DND-41 (cell line): ENCODE results near the gene BAZ1A.

ENCODE experiments used
- ATAC-seq: fragments of 200-7000 bp; cut with Tn5 transposase; 3 replicates; pipeline ENCODE4 v1.9.1; 2021; ENCODE audit warnings: low read depth; ENCODE audit not compliant: insufficient read depth
- DNase-seq: peaks from one replicate; pipeline ENCODE4 v3.0.0-alpha.2; 2020
- H2AFZ ChIP-seq: 2 replicates; pipeline ENCODE4 v1.6.0; 2012; ENCODE audit warnings: low read depth, low read length
- H3K27ac ChIP-seq: 2 replicates; pipeline ENCODE4 v1.5.1; 2012; ENCODE audit warnings: low read length, inconsistent platforms
- H3K27me3 ChIP-seq: fragments of 200-600 bp; sonication (generic); 2 replicates; pipeline ENCODE4 v1.6.0; 2012; ENCODE audit warnings: low read length, mild to moderate bottlenecking, inconsistent platforms; ENCODE audit not compliant: insufficient read depth, poor library complexity
- H3K36me3 ChIP-seq: 2 replicates; pipeline ENCODE4 v1.5.1; 2012; ENCODE audit warnings: low read length, inconsistent platforms; ENCODE audit not compliant: insufficient read depth
- H3K4me1 ChIP-seq: 2 replicates; pipeline ENCODE4 v1.5.1; 2012; ENCODE audit warnings: mild to moderate bottlenecking, low read length; ENCODE audit not compliant: insufficient read depth
- H3K4me2 ChIP-seq: 2 replicates; pipeline ENCODE4 v1.6.0; 2012; ENCODE audit warnings: mild to moderate bottlenecking, moderate library complexity, low read length, inconsistent platforms; ENCODE audit not compliant: insufficient read depth
- H3K4me3 ChIP-seq, 2 experiments: fragments of 200-600 bp in 1 of 2; shearing (Covaris generic) in 1 of 2; 2 replicates each; pipeline ENCODE4 v1.5.1; 2012 to 2016; ENCODE audit warnings: inconsistent platforms in 2 of 2, low read length in 2 of 2, mild to moderate bottlenecking in 2 of 2, low read depth in 1 of 2, moderate library complexity in 1 of 2
- H3K79me2 ChIP-seq: 2 replicates; pipeline ENCODE4 v1.6.0; 2012; ENCODE audit warnings: low read length, inconsistent platforms; ENCODE audit not compliant: insufficient read depth
- H3K9ac ChIP-seq: 2 replicates; pipeline ENCODE4 v1.6.0; 2012; ENCODE audit warnings: low read depth, mild to moderate bottlenecking, inconsistent platforms, low read length, moderate library complexity
- H3K9me3 ChIP-seq: 2 replicates; pipeline ENCODE4 v1.5.1; 2012; ENCODE audit warnings: low read length, moderate library complexity, mild to moderate bottlenecking, inconsistent platforms; ENCODE audit not compliant: insufficient read depth, severe bottlenecking
- H4K20me1 ChIP-seq: 2 replicates; pipeline ENCODE4 v1.6.0; 2012; ENCODE audit warnings: low read length; ENCODE audit not compliant: insufficient read depth
- EZH2 ChIP-seq: IDR thresholded peaks from 3 replicates; pipeline ENCODE4 v1.6.1; 2012; ENCODE audit warnings: borderline replicate concordance, low read depth, mild to moderate bottlenecking, moderate library complexity, low read length, inconsistent platforms; ENCODE audit not compliant: severe bottlenecking
- TF ChIP-seq, protein P1 (sequence below): IDR thresholded peaks from 2 replicates; pipeline ENCODE4 v1.5.1; 2012; ENCODE audit warnings: borderline replicate concordance, low read length, moderate library complexity, mild to moderate bottlenecking; ENCODE audit not compliant: poor library complexity, severe bottlenecking; ENCODE audit errors: extremely low read depth

BAZ1A gene

GRCh38 chr14:34711796-34712712, 163.1 kb downstream of the BAZ1A start:
- no peaks in the 10 kb centered on the region for H4K20me1 ChIP-seq
- peaks cover 9% of the 10 kb centered on the region for H3K79me2 ChIP-seq
- no peak overlapping the region for H3K27ac ChIP-seq
- no peak overlapping the region for H2AFZ ChIP-seq
- no peak for ATAC-seq
- H3K27me3 ChIP-seq = no peaks in the 10 kb centered on the region
- peaks cover 10% of the 10 kb centered on the region; the same call in 1 of the 2 replicates for H3K36me3 ChIP-seq
- no peaks in the 10 kb centered on the region for H3K9me3 ChIP-seq
- H3K4me1 ChIP-seq = peaks cover 20% of the 10 kb centered on the region
- H3K4me3 ChIP-seq = no peak overlapping the region
- H3K9ac ChIP-seq = no peak overlapping the region
- no peak for TF ChIP-seq EZH2
- TF ChIP-seq, protein P1, sequence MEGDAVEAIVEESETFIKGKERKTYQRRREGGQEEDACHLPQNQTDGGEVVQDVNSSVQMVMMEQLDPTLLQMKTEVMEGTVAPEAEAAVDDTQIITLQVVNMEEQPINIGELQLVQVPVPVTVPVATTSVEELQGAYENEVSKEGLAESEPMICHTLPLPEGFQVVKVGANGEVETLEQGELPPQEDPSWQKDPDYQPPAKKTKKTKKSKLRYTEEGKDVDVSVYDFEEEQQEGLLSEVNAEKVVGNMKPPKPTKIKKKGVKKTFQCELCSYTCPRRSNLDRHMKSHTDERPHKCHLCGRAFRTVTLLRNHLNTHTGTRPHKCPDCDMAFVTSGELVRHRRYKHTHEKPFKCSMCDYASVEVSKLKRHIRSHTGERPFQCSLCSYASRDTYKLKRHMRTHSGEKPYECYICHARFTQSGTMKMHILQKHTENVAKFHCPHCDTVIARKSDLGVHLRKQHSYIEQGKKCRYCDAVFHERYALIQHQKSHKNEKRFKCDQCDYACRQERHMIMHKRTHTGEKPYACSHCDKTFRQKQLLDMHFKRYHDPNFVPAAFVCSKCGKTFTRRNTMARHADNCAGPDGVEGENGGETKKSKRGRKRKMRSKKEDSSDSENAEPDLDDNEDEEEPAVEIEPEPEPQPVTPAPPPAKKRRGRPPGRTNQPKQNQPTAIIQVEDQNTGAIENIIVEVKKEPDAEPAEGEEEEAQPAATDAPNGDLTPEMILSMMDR = no peak
- DNase-seq = no peak
- no peak overlapping the region for H3K4me2 ChIP-seq

DNA sequence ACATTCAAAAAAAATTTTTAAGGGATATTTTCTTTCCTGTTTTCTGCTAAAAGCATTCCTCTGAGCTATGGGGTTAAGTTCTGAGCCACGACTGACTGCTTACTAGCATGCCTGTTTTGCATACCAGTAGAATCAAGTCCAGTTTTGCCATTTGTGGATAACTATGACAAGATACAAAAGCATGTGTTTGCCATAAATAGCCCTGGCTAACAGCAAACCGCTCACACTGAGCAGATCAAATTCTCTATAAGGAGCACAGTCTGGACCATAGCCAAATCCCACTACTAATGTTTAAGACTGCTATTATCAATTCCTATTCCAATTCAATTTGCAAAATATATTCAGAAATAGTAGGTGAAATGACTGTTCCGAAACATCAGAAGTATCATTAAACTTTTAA, 164.0 kb downstream of the BAZ1A start:
- Histone ChIP-seq H3K27me3 (no peaks in the 10 kb centered on the region), H3K36me3 (peaks cover 10% of the 10 kb centered on the region; the same call in 1 of the 2 replicates), H3K27ac (no peak overlapping the region), H3K4me3 (no peak overlapping the region), H3K9me3 (no peaks in the 10 kb centered on the region), H3K9ac (no peak overlapping the region), H2AFZ (no peak overlapping the region), H3K79me2 (peaks cover 9% of the 10 kb centered on the region), H3K4me2 (no peak overlapping the region), H3K4me1 (peaks cover 20% of the 10 kb centered on the region), H4K20me1 (no peaks in the 10 kb centered on the region)
- DNase-seq = no peak
- ATAC-seq = no peak
- TF ChIP-seq, protein P1 = no peak
- no peak for TF ChIP-seq EZH2

- H3K27me3 ChIP-seq = no peaks in the 10 kb centered on the region
- no peak overlapping the region for H3K4me3 ChIP-seq
- H3K79me2 ChIP-seq = peaks cover 9% of the 10 kb centered on the region
- DNase-seq (no peak), ATAC-seq (no peak)
- peaks cover 10% of the 10 kb centered on the region; the same call in 1 of the 2 replicates for H3K36me3 ChIP-seq
- no peak overlapping the region for H3K4me2 ChIP-seq
- H2AFZ ChIP-seq = no peak overlapping the region
- no peaks in the 10 kb centered on the region for H3K9me3 ChIP-seq
- no peak for TF ChIP-seq EZH2
- TF ChIP-seq, protein P1 = no peak
- H3K4me1 ChIP-seq = peaks cover 20% of the 10 kb centered on the region
- no peak overlapping the region for H3K9ac ChIP-seq
- no peak overlapping the region for H3K27ac ChIP-seq
- H4K20me1 ChIP-seq = no peaks in the 10 kb centered on the region
Measured at GRCh38 chr14:34710744-34711143, 164.4 kb downstream of the BAZ1A start.
